HG03439 (cell line): Measurements from ENCODE around the gene EXD3.

Experiments
- ATAC-seq: cut with Tn5 transposase; IDR thresholded peaks from one replicate; pipeline ENCODE4 v1.9.1; 2021; ENCODE audit warnings: mild to moderate bottlenecking, moderate library complexity; ENCODE audit not compliant: unreplicated experiment

The EXD3 gene

DNA sequence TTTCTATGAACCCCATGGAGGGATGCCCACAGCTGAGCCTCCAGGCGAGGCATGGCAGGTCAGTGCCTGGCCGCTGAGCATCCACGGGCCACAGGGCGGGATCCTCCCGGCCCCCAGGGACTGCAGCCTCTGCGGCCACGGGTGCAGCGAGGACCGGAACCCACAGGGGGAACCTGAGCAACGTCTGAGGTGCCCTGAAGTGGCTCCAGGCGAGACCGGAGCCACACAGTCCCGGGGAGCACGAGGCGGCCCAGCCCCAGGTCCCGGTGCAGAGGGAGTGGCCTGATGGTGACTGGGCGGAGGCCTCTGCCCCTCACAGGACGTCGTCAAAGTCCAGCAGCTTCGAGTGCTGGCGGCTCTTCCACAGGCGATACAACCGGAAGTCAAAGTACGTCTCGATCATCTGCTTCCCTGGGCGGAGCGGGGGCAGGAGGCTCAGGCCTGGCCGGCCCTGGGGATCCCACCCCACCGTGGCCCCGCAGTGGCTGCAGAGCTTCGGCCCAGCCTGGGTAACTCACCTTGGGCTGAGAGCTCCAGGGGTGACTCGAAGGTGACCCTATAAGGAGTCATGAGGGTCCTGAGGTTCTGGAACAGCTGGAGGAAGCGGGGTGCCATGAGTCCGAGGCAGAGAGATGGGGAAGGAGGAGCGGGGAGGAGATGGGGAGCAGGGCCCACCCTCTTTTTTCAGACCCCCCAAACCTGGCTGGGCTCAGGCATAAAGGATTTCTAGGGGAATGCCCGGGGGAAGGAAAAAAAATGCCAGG is 26.3 kb upstream of the EXD3 start:
- no peak for ATAC-seq

GRCh38 chr9:137448602-137448962 is 25.6 kb upstream of the EXD3 start:
- ATAC-seq = no peak

DNA sequence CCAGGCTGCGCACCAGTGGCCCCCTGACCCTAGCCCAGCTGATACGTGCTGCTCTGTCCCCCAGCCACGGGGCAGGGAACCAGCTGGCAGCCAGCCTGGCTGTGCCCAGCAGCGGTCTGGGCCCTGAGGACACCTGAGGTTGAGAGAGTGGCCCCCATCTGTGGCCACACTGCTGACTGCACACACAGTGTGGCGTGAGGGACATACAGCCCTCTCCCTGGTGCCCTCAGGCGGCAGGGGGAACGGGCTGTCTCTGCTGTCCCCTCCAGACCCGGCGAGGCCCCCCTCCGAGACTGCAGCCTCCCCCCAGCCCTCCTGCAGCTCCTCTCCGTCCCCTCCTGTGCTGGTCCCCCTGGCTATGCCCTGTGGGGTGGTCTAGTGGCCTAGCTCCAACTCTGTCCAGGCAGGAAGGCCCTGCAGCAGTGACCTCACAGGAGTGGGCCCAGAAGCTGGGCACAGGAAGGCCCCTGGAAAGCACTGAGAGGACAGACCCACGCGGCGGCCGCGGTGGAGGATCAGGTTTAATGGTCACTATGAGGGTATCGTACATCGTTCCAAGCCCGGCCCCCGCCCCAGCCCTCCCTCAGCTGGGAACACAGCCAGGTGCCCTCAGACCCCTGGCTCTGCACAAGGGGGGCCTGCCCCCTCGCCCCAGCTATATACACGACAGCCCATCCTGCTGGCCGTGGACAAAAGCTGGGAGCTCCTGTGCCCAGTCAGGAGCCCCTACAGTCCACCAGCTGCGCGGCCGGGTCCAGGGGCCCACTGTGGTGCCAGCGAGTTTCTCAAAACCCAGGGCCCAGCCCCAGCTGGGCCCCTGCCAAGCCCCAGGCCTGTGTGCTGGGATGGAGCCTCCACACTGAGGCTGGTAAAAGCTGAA is 25.0 kb upstream of the EXD3 start:
- ATAC-seq = no peak

DNA sequence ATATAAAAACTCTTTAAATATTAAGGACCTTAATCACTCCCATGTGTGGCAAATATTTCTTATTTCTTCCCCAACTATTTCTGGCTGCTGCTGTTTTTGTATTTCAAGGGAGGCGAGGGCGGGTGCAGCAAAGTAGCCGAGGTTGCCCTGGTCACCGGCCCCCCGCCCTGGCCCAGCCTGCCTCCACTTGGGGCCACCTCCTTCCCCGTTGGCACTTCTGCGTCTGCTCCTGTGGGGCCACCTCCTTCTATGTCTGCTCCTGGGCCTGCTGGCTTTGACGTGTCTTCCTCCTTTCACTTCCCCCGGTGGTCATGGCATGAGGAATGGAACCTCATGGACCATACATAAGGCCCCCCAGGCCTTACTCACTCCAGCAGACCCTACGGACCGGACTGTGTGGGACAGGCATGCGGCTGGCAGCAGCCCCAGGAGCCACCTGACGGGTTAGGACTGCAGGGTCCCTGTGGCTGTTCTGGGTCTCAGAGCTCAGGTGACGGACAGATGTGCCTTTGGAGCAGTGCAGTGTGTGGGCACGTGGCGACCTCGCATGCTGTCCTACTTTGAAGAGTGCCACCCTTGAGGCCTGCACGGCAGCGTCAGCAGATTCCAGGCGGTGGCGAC is 24.0 kb upstream of the EXD3 start:
- no peak for ATAC-seq

GRCh38 chr9:137445930-137446431 is 23.0 kb upstream of the EXD3 start:
- peak; percentile 4 for ATAC-seq

- ATAC-seq = peak; percentile 52
Measured at GRCh38 chr9:137445275-137445807, 22.4 kb upstream of the EXD3 start.

DNA sequence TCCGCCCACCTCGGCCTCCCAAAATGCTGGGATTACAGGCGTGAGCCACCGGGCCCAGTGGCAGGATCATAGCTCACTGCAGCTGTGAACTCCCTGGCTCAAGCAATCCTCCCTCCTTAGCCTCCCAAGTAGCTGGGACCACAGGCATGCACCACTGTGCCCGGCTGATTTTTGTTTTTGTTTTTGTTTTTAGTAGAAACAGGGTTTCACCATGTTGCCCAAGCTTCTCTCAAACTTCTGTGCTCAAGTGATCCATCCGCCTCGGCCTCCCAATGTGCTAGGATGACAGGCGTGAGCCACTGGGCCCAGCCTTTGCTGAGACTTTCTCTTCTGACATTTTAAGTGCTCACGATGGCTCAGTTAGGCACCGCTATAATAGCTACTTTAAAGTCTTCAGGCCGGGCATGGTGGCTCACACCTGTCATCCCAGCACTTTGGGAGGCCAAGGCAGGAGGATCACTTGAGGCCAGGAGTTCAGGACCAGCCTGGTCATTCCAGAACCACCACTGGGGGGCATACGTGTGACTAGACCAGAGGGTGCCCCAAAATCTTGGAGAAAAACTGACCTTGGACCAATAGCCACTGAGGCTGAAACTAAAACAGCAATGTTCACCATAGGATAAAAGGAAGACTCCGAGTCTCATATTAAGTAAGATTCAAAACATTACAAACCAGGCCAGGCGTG is 21.3 kb upstream of the EXD3 start:
- ATAC-seq = no peak

GRCh38 chr9:137441935-137442321 is 19.0 kb upstream of the EXD3 start:
- ATAC-seq = no peak

DNA sequence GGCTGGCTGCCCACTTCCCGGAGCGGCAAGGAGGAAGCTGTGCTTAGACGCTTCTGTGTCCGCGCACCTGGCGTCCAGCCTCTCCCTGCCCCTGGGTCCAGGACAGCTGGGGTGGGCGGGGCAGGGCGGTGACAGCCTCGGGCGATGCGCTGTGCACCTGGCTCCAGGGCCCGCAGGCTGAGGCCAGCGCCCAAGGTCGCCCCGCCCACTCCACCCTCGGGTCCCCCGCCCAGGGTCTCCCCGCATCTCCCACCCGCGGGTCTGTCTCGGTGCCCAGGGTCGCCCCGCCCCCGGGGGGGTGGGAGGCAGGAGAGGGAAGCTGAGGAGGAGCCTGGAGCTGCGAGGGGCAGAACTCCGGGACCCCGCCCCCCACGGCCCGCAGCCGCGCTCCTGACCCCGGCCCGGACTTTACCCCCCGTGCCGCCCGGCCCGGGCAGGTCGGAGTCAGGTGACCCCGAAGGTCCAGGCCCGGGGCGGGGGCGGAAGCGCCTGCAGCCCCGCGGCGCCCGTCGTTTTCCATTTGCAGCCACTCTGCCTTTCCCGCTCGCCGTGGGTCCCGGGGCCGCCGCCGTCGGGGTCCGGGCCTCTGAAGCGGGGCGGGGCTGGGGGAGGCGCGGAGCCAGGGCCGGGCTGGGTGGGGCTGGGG is 18.4 kb upstream of the EXD3 start, which contains the start of gene ENTPD8:
ENTPD8 (minus strand) TSS at position 69 of the 646 bp plus-strand sequence. CDS start 3,072 bp downstream, outside the sequence.
- no peak for ATAC-seq

GRCh38 chr9:137439158-137439714 is 16.3 kb upstream of the EXD3 start:
- no peak for ATAC-seq

- no peak for ATAC-seq
Measured at GRCh38 chr9:137438591-137439157, 15.7 kb upstream of the EXD3 start.

DNA sequence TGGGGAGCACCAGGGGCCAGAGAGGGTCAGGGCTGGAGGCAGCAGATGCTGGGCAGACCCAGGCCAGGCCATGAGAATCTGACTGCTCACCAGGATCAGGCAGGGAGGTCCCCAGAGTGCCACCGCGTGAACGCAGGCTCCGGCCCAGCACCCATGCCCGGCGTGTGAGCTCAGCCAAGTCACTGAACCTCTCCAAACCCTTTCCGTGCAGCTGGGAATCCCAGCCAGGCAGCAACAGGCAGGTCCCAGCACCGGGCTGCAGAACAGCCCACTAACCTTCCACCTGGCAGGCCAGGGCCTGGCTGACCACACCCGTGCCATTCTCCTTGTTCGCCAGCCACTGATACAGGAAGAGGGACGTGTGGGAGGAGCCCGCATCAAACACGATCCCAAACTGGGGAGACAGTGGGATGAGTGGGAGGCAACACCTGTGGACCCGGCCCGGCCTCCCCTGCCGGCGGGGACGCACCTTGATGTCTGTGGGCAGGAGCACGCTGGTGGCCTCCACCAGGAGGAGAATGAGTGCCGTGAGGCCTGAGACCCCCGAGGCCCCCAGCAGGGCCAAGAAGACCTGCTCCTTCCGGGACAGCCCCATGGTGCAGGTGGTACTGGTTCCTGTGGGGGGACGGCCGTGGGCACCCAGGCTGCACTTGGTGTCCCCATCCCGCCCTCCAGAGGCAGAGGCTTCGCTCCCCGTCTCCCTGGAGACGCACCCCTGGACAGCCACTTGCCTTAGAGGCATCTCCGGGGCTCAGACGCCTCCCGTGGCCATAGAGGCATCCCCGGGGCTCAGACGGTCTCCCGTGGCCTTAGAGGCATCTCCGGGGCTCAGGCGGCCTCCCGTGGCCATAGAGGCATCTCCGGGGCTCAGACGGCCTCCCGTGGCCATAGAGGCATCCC is 15.0 kb upstream of the EXD3 start:
- ATAC-seq = no peak

DNA sequence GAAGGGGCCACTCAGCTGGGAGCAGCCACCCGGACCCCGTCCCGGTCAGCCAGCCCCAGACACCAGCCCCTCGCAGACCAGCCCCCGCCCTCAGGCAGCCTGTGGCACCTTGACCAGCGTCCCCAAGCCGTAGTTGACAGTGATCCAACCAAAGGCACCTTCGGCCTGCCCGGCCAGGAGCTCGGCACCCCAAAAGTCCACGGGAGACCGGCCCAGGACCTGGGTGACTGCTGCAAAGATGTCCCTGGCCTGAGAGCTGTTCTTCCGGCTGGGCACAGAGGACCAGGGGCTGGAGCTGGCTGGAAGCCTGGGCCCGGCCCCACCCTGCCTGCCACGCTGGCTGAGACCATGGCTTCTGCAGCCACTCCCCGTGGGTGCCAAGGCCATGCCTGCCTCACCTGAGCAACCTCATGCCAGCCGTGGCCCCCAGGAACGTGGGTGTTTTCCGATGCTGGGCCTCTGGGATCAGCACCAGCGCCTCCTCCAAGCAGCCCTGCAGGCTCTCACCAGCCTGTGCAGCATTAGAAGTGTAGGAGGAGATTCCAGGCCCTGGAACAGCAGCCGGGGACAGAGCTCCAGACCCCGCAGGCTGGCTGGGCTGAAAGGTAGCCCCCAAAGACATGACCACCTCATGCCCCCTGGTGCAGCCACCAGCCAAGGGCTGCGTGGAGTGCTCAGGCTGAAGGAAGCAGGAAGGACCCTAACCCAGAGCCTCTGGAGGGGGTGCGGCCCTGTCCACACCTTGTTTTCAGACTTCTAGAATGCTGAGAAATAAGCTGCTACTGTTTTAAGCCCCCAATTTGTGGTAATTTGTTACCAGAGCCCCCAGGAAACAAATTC is 14.0 kb upstream of the EXD3 start:
- no peak for ATAC-seq

DNA sequence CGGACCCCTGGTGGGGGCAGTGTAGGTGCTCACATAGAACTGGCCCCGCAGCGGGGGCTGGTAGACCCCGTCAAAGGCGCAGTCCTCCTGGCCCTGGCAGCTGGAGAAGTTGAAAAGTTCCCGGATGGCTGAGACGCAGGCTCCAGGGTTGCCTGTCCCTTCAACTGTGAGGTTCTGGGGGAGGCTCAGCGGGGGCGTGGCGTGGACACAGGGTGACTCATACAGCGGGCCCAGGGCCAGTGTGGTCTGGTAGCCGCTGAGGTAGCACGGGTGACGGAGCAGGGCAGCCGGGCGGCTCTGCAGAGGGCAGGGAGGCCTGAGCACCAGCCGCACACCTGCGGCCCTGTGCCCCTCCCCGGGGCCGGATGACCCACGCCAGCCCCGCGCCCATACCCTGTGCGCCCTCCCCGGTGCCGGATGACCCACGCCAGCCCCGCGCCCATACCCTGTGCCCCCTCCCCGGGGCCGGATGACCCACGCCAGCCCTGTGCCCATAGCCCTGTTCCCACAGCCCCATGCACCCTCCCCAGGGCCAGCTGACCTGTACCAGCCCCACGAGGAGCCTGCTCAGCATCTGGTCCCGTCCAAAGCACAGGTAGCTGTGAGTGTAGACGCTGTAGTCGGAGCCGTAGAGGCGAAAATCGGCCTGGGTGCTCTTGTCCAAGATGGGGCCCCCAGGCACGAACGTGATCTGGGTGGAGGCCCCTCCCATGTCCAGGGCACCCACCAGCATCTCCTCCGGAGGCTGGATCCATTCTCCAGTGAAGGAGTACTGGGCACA is 13.2 kb upstream of the EXD3 start:
- ATAC-seq = no peak

- no peak for ATAC-seq
Measured at GRCh38 chr9:137435381-137435891, 12.5 kb upstream of the EXD3 start.
